KOPT-K1 (cell line): ENCODE data around the gene CSF2.

Source experiments
- H3K27ac ChIP-seq: fragments of 200-600 bp; sonication (generic); 2 replicates; pipeline ENCODE4 v1.5.1; 2016; ENCODE audit warnings: antibody characterized with exemption, mild to moderate bottlenecking, low read depth, low read length; ENCODE audit not compliant: poor library complexity, severe bottlenecking
- H3K36me3 ChIP-seq: fragments of 200-600 bp; sonication (generic); 2 replicates; pipeline ENCODE4 v1.5.1; 2017; ENCODE audit warnings: antibody characterized with exemption, mild to moderate bottlenecking, low read length, moderate library complexity; ENCODE audit not compliant: insufficient read depth
- H3K9me3 ChIP-seq: fragments of 200-600 bp; sonication (generic); 2 replicates; pipeline ENCODE4 v1.5.1; 2017; ENCODE audit warnings: antibody characterized with exemption, low read length, mild to moderate bottlenecking; ENCODE audit not compliant: insufficient read depth, poor library complexity, severe bottlenecking

Gene CSF2

DNA sequence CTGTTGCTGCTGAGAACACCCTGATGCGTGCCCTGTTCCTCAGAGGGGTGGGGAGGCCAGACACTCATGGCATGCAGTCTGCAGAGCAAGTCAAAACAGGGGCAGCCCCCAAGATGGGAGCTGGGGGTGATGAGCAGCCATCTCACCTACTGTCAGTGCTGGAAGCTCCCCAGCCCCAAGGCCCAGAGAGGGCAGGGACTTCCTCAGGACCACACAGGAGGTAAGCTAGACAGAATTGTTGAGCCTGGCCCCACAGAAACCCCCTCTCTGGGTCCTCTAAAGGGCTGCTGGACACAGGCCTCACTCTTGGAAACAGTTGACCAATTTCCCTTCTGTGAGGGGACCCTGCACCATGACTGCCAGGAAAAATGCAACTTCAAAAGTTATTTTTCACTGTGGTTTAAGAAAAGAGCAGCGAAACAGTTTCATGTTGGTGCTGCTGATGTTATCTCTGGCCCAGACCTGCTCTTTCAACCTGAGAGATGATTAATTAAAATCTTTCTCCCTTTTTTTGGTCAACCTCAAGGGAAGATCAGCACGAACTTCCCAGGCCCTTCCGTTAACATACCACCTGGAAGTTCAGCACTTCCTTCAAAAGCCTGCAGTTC, 9.6 kb downstream of the CSF2 start:
- peak overlapping the region; percentile 42 for H3K27ac ChIP-seq
- no peaks in the 10 kb centered on the region for H3K36me3 ChIP-seq
- no peaks in the 10 kb centered on the region for H3K9me3 ChIP-seq

DNA sequence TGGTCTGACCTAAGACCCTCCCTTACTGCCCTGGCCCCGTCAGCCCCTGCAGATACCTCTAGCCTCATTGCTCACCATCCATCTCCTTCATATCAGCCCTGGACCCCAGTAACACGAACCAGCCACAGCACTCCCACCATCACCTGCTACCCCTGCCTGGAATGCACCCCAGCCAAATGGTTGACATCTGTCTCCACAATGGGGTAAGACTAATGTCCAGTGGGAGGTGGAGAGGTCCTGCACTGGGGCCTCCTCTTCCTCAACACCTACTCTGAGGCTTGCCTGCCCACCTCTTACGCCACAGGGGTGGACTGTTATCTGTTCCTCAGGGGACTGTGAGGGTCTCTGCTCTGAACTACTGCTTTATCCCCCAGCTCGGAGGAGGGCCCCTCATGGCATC, 12.1 kb downstream of the CSF2 start:
- no peaks in the 10 kb centered on the region for H3K9me3 ChIP-seq
- H3K36me3 ChIP-seq = no peaks in the 10 kb centered on the region
- no peak overlapping the region for H3K27ac ChIP-seq

- Histone ChIP-seq H3K36me3 (no peaks in the 10 kb centered on the region), H3K27ac (no peak overlapping the region), H3K9me3 (no peaks in the 10 kb centered on the region)
These were observed 12.7 kb downstream of the CSF2 start for GRCh38 chr5:132086277-132086794.

- Histone ChIP-seq H3K9me3 (no peaks in the 10 kb centered on the region), H3K27ac (no peak overlapping the region), H3K36me3 (no peaks in the 10 kb centered on the region)
These were observed 13.6 kb downstream of the CSF2 start for GRCh38 chr5:132087176-132087575.

DNA sequence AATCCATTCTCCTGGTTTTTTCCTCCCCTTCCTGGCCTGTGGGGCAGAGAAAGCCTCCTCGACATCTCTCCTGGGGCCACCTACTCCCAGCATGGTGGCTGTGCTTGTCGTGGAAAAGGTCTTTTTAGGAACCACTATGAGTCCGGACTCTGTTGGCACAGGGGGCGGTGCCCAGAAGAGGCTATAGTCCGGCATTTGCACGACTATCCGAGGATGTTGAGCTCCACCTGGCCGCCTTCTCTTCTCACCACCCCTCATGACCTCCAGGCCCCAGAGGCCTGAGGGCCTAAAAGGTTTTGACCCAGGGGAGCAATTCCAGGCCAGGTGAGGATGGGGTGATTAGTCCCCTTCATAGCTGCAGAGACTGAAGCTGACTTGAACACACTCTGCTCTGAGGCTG, 14.1 kb downstream of the CSF2 start:
- Histone ChIP-seq H3K27ac (no peak overlapping the region), H3K36me3 (no peaks in the 10 kb centered on the region), H3K9me3 (no peaks in the 10 kb centered on the region)

DNA sequence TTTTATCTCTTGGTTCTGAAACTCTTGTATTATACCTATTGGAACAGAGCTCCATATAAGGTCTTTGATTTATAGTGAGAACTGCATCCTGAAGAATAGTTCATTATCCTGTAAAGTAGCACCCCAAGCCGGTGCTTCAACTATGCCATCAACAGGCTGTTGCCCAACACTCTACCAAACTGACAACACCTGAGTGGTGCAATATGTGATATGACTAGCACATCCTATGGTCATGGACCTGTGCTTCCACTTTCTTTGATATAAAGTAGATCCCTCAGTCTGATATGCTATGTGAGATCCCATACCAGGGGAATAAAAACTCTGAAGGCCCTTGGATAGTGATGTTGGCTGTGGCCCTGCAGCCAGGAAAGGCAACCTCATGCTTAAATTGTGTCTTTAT, 15.8 kb downstream of the CSF2 start:
- no peaks in the 10 kb centered on the region for H3K36me3 ChIP-seq
- H3K9me3 ChIP-seq = no peaks in the 10 kb centered on the region
- no peak overlapping the region for H3K27ac ChIP-seq

GRCh38 chr5:132090107-132090506, 16.5 kb downstream of the CSF2 start:
- Histone ChIP-seq H3K27ac (no peak overlapping the region), H3K9me3 (no peaks in the 10 kb centered on the region), H3K36me3 (no peaks in the 10 kb centered on the region)

DNA sequence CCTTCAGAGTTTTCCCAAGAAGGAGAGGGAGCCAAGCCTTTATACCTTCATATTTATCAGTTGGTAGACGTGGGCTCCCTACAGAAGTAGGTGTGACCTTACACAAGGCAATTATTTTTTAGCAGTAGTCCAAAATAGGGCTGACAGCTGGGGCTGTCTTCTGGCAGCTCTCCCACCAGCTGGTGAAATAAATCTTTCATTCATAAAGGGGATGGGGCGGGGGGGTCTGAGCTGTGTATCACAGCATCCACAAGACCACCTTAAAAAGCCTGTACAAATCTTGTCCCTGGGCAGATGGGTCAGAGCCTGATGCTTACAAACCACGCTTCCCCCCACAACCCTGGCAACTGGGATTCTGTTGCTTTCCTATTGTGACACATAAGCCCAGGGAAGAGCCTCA, 19.7 kb downstream of the CSF2 start:
- no peaks in the 10 kb centered on the region for H3K36me3 ChIP-seq
- no peak overlapping the region for H3K27ac ChIP-seq
- no peaks in the 10 kb centered on the region for H3K9me3 ChIP-seq

GRCh38 chr5:132094393-132095076, 20.9 kb downstream of the CSF2 start:
- Histone ChIP-seq H3K27ac (no peak overlapping the region), H3K36me3 (no peaks in the 10 kb centered on the region), H3K9me3 (no peaks in the 10 kb centered on the region)

- peak overlapping the region; percentile 5 for H3K27ac ChIP-seq
- no peaks in the 10 kb centered on the region for H3K36me3 ChIP-seq
- H3K9me3 ChIP-seq = no peaks in the 10 kb centered on the region
These were observed 21.5 kb downstream of the CSF2 start for GRCh38 chr5:132095077-132095410.

- Histone ChIP-seq H3K27ac (peak overlapping the region; percentile 5), H3K36me3 (no peaks in the 10 kb centered on the region), H3K9me3 (no peaks in the 10 kb centered on the region)
These were observed 21.9 kb downstream of the CSF2 start for GRCh38 chr5:132095424-132095972.

GRCh38 chr5:132096904-132097303, 23.3 kb downstream of the CSF2 start:
- no peak overlapping the region for H3K27ac ChIP-seq
- H3K36me3 ChIP-seq = no peaks in the 10 kb centered on the region
- no peaks in the 10 kb centered on the region for H3K9me3 ChIP-seq

DNA sequence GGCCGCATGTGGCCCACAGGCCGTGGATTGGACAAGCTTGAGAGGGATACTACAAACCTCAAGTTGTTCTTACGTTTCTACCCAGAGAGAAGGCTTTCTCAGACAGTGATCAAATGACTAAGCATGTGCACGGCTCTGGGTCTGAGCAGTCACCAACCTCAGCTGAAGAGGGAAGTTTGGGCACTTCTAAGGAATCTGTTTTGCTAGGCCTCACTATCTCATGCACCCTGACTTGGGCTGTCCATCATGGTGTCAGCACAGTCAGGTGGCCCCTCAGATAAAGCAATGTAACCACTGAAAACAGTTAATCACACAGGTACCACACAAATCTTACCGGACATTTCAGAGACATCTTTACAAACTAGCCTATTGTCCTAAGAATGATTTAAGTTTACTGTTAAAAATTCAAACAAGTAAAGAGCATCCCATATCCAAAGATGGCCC, 24.6 kb downstream of the CSF2 start:
- Histone ChIP-seq H3K9me3 (no peaks in the 10 kb centered on the region), H3K36me3 (no peaks in the 10 kb centered on the region), H3K27ac (no peak overlapping the region)

DNA sequence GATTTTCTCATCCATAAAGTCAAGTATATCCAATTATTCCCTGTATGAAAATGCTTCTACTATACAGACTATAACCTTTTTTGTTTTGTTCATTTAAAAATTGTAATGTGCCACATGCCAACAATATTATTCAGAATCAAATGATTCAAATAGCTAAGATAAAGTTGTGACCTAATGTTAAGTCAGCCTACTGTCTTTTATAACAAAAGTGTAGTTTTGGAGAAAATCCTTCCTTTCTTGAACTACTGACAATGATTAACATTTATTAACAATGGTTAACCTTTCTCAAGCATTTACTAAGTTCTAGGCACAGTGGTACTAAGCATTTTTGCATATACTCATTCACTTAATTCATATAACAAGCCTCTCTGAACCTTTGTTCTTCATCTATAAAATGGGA, 25.0 kb downstream of the CSF2 start:
- peak overlapping the region; percentile 43 for H3K27ac ChIP-seq
- no peaks in the 10 kb centered on the region for H3K36me3 ChIP-seq
- H3K9me3 ChIP-seq = no peaks in the 10 kb centered on the region

GRCh38 chr5:132099076-132099748, 25.6 kb downstream of the CSF2 start:
- Histone ChIP-seq H3K27ac (peak overlapping the region; percentile 43), H3K36me3 (no peaks in the 10 kb centered on the region), H3K9me3 (no peaks in the 10 kb centered on the region)
